ENCODE results near the gene SPIN1.

SPIN1 gene

DNA sequence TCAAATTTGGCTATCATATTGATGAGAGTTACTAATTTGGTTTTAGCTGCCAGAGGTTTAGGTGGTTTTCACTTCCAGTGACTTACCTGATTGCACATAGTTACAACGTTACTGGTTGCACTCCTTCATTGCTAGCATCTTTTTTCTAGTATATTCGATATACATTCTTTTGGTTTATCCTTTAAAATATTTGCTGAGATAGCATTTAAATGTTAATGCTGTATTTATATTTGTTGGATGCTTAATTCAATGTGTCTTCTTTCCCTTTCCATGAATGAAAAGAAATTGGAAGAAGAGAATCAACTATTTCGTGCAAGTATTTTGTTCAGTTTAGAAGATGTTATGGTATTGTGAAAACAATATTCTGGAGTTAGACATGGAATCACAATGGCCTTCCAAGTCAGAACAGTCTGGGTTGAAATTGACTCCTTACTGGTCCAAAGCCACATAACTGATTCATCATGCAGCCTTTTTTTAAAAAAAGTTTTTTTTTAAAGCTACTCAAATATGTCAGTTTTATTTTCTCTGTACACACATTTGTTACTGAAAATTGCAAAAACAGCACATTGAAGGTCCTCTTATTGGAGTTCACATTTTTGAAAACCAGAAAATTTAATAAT lies 2.2 kb downstream of the SPIN1 start:
- no peak for DNase-seq

GRCh38 chr9:88391236-88391635 lies 3.0 kb downstream of the SPIN1 start:
- DNase-seq = no peak

DNA sequence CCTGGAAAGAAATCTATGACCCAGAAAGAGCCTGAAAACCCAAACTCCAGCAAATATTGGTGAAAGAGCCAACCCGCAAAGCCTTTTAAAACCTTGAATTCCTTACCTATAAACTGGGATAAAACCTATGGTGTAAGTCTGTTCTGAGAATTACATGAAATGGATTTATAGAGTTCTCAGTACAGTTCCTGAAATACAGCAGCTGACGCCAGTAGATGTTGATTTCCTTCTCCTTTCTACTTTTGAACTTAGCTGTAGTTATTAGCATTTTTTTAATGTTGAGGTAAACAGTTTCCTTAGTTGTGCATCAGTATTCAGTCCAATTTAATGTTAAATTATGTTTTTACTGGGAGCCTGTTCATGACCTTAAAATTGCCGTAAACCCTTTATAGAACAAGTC lies 3.7 kb downstream of the SPIN1 start:
- no peak for DNase-seq

GRCh38 chr9:88392549-88392948 lies 4.3 kb downstream of the SPIN1 start:
- DNase-seq = no peak

- DNase-seq = no peak
These were observed 8.8 kb downstream of the SPIN1 start for GRCh38 chr9:88396836-88397577.

- DNase-seq = no peak
These were observed 9.8 kb downstream of the SPIN1 start for GRCh38 chr9:88398016-88398415.

- DNase-seq = no peak
These were observed 11.7 kb downstream of the SPIN1 start for GRCh38 chr9:88399966-88400365.

GRCh38 chr9:88403340-88403739 lies 15.1 kb downstream of the SPIN1 start:
- no peak for DNase-seq

- no peak for DNase-seq
These were observed 17.8 kb downstream of the SPIN1 start for GRCh38 chr9:88406051-88406450.

DNA sequence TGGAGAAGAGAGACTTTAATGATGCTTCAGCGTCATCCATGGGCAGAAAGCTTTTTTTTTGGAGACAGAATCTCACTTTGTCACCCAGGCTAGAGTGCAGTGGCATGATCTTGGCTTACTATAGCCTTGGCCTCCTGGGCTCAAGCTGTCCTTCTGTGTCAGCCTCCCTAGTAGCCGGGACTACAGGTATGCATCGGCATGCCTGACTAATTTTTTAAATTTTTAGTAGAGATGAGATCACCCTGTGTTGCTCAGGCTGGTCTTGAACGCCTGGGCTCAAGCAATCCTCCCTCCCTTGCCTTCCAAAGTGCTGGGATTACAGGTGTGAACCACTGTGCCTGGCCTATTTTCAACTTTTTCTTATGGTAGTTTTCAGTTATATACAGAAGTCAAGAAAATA lies 23.2 kb downstream of the SPIN1 start:
- DNase-seq = no peak

DNA sequence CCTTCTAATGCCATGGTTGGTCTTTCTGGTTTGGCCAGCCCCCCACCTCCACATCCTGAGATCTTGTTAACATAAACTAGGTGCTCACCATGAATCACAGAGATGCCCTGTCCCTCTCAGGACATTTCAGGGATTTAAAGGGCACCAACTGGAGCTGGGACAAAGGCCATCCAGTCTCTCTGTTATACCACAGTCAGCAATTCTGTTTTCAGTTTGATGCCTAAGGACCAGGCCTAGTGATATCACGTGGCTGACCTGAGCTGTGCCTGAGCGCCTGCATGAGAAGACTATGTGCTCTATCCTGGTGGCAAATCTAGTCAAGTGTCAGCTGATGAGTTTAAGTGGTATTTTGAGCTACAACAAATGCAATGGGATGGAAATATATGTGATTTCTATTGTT lies 26.1 kb downstream of the SPIN1 start:
- DNase-seq = no peak

DNA sequence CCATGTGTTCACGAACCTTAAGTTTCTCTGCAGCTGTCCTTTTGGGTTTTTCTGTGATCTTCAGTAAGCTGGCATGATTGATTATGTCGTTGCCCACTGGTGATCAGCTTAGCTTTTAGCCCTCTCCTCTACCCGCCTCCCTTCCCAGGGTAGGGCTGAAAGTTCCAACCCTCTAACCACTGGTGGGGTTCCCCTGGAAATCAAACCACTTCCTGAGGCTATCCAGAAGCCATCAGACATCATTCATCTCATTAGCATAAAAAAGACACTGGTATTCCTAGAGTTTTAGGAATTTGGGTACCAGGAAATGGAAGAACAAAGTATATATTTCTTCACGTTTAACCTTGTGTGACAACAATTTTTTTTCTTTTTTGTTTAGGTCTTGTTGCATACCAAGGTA lies 29.8 kb downstream of the SPIN1 start:
- DNase-seq = no peak

DNA sequence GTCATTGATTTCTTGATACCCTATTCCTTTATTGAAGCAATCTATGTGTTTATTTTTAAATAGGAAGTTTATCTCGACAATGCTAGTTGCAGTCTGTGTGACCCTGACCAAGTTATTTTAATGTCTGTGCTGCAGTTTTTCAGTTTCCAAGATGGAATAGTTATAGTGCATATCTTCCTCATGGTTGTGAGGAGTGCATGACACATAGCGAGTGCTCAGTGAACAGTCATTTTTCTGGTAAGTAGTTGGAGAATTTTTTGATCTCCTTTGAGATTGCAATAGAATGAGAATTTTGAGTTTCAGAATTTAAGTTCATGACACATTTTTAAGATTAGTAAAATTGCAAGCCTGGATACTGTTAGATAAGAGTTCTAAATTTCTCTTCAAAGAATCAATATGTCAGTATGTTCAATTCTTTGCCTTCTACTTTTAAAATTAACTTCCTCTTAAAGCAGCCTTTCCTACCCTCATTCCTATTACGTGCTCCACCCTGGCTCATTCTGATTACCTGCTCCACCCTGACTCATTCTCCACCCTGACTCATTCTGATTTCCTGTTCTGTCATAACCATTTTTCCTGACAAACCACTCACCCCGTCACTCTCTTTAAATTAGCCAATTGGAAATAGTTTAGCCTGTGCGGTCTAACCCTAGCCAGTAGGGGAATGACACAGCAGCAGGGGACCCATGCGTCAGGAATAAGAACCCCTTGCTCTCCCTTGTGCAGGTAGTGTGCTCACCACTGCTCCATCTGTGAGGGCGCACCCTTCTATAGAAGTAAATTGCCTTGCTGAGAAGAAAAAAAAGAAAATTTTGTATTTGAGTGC lies 30.7 kb downstream of the SPIN1 start:
- DNase-seq = no peak

DNA sequence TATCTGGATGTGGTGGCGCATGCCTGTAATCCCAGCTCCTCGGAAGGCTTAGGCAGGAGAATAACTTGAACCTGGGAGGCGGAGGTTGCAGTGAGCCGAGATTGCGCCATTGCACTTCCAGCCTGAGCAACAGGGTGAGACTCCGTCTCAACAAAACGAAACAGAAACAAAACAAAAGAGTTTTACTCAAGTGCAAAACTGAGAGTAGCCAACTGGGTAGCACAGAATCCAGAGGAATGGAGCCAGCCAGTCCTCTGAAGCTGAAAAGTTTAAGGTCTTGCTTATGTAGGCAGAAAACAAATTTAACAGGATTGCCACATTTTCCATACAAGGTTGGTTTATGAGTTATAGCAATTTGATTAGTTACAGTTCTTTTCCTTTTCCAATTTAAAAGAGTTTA lies 32.0 kb downstream of the SPIN1 start:
- no peak for DNase-seq

- DNase-seq = no peak
These were observed 33.1 kb downstream of the SPIN1 start for GRCh38 chr9:88421348-88421747.

- DNase-seq = no peak
These were observed 37.3 kb downstream of the SPIN1 start for GRCh38 chr9:88425538-88425950.

DNA sequence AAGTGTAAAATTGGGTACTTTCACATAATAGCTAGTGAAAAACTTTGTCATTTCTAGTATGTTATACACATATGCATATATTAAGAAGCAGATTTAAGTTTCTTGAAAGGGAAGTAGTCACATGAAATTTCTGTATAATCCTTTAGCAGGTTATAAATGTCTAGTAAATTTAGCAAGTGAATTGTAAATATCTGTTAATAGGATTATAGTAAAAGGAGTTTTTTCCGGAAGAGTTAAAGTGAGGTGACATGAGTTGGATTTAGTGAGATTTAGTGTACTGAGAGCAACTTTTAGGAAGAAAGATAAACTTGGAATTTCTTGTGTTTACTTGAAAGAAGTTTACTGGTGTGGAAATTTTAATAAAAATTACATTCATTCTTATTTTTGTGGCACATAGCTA lies 38.4 kb downstream of the SPIN1 start:
- no peak for DNase-seq

GRCh38 chr9:88429595-88430430 lies 41.6 kb downstream of the SPIN1 start:
- no peak for DNase-seq

GRCh38 chr9:88433583-88434255 lies 45.5 kb downstream of the SPIN1 start:
- no peak for DNase-seq

GRCh38 chr9:88435336-88435735 lies 47.1 kb downstream of the SPIN1 start:
- DNase-seq = no peak

DNA sequence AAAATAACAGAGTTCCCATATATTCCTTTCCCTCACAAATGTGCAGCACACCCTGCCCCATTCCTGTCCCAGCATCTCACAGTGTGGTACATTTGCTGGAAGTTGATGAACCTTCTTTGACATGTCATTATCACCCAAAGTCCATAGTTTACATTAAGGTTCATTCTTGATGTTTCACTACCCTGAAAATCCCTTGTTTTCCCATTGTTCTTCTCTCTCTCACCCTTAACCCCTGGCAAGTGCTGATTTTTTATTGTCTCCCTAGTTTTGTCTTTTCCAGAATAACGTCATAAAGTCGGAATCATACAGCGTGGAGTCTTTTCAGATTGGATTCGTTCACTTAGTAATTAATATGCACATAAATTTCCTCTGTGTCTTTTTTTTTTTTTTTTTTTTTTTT lies 48.1 kb downstream of the SPIN1 start:
- no peak for DNase-seq
